ENCODE measurements around the gene TTC9.

TTC9 gene

DNA sequence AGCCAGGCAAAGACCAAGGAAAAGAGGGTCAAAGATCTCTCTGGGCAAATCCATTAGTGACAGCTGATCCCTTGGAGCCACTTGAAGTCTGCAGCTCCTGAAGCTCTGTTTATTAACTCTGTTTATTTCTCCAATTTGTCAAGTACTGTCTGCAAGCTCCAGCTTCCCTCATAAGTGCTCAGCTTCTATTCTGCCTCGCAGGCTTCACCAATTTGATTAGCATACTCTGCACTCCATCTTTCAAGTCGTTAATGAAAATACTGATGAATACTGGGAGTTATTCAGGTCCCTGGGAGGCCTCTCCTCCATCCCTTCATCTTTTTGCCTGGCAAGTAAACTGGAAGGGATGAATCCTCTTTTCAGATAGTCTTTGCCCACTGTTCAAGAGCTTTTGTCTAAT is 54.3 kb downstream of the TTC9 start:
- TF ChIP-seq, protein P1, sequence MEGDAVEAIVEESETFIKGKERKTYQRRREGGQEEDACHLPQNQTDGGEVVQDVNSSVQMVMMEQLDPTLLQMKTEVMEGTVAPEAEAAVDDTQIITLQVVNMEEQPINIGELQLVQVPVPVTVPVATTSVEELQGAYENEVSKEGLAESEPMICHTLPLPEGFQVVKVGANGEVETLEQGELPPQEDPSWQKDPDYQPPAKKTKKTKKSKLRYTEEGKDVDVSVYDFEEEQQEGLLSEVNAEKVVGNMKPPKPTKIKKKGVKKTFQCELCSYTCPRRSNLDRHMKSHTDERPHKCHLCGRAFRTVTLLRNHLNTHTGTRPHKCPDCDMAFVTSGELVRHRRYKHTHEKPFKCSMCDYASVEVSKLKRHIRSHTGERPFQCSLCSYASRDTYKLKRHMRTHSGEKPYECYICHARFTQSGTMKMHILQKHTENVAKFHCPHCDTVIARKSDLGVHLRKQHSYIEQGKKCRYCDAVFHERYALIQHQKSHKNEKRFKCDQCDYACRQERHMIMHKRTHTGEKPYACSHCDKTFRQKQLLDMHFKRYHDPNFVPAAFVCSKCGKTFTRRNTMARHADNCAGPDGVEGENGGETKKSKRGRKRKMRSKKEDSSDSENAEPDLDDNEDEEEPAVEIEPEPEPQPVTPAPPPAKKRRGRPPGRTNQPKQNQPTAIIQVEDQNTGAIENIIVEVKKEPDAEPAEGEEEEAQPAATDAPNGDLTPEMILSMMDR (IDR thresholded peaks at IDR 0.05; ENCODE audit: control insufficient read depth, insufficient read depth, low read depth, low read length, missing control alignments): no peak
- no peak overlapping the region for H3K4me3 ChIP-seq (ENCODE audit: control insufficient read depth, low read depth, low read length)
- DNase-seq (ENCODE audit: low read depth): no peak

DNA sequence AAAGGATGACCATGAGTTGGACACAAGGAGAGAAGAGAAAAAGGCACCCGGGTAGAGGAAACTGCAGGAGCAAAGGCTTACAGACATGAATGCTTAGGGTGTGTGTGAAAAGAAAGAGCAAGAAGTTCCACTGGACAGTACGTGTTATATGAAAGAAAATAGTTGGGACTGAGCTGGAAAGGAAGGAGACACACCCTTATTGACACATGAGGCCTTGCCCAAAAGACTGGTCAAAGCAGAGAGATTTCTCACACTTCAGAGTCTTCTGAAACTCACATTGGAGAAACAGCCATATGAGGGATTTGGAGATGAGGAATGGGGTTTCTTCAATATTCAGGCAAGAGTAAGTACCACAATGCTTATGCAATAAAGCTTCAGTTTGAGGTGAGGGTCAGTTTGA is 56.0 kb downstream of the TTC9 start:
- H3K4me3 ChIP-seq (ENCODE audit: control insufficient read depth, low read depth, low read length): no peak overlapping the region
- DNase-seq (ENCODE audit: low read depth): no peak
- TF ChIP-seq, protein P1 (IDR thresholded peaks at IDR 0.05; ENCODE audit: control insufficient read depth, insufficient read depth, low read depth, low read length, missing control alignments): no peak

DNA sequence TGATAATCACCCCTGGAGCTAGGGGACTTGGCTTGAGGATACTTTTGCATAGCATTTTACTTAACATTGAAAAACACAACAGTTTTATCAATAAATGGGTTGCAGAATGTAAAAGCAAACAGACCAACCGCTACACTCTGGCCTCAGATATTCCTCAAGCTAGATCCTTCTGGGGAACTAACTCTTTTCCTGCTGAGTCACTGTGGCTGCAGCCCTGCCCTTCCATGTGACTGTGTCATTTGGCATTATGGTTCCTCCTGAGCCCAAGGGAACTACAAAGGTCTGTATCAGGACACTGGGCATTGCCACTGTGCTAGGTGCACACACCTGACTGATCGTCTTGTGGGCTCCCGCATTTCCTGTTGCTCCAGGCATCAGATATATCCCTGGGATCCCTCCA is 56.6 kb downstream of the TTC9 start:
- no peak for DNase-seq (ENCODE audit: low read depth)
- H3K4me3 ChIP-seq (ENCODE audit: control insufficient read depth, low read depth, low read length): no peak overlapping the region
- TF ChIP-seq, protein P1 (IDR thresholded peaks at IDR 0.05; ENCODE audit: control insufficient read depth, insufficient read depth, low read depth, low read length, missing control alignments): no peak

DNA sequence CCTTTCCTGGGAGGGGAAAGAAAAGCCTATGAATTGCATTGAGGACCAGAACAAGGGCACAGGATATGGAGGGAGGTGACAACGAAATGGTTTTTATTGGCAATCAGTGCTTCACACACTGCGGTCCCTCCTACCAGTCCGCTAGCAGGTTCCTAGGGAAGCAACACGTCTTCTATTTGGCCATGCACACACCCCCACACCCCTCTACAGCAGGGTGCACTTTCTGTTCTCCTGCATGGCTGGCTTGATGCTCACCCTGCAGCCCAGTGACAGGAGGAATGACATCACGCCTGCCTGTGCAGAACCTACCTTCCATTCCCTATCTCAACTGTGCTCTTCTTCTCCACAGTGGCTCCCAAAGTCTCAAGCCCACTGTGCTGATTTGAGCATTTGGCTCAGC is 57.9 kb downstream of the TTC9 start:
- no peak for DNase-seq (ENCODE audit: low read depth)
- TF ChIP-seq, protein P1 (IDR thresholded peaks at IDR 0.05; ENCODE audit: control insufficient read depth, insufficient read depth, low read depth, low read length, missing control alignments): no peak

DNA sequence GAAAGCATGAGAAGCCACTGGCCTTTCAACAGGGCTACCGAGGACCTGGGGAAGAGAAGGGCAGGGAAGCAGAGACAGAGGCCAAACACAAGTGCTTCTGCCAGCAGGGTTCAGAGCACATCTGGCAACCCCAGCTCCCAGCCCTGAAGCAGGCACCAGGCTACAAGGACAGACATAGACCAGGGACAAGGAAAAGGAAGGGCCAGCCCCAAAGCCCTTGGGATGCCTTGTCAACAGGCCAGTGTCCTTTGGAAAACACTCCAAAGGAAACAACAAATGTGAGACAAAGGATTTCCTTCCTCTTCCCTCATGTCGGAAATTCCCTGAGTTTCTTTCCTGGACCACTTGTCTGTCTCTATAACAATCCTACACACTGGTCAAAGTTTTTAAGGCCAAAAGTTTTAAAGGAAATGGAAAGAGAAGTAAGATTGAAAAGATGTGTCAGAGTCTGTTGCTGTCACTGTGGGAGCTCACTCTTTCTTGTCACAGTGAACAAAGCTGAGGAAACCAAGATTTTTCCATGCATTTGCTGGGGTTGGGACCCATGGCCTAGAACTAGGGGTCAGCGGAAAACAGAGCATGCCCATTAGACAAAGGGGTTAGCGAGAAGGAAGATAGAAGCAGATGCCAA is 59.4 kb downstream of the TTC9 start:
- no peak for DNase-seq (ENCODE audit: low read depth)
- H3K4me3 ChIP-seq (ENCODE audit: control insufficient read depth, low read depth, low read length): no peak overlapping the region
- TF ChIP-seq, protein P1 (IDR thresholded peaks at IDR 0.05; ENCODE audit: control insufficient read depth, insufficient read depth, low read depth, low read length, missing control alignments): no peak

More for the DNA sequence above, 57.9 kb downstream of the TTC9 start:
- H3K4me3 ChIP-seq (ENCODE audit: control insufficient read depth, low read depth, low read length): no peak overlapping the region

DNA sequence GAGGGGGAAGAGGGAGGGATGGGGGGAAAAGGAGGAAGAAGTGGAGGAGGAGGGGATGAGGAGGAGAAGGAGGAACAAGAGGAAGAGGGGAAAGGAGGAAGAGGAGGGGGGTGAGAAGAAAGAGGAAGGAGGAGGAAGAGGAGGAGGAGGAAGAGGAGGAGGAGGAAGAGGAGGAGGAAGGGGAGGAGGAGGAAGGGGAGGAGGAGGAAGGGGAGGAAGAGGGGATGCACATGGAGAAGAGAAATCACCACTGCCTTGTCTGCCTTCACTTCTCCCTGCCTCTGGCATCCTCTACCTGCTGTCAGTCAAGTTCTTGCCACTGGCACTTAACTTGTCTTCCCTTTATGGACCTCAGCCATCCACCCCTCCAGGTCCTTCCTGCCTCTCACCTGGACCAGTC is 59.9 kb downstream of the TTC9 start:
- H3K4me3 ChIP-seq (ENCODE audit: control insufficient read depth, low read depth, low read length): no peak overlapping the region
- TF ChIP-seq, protein P1 (IDR thresholded peaks at IDR 0.05; ENCODE audit: control insufficient read depth, insufficient read depth, low read depth, low read length, missing control alignments): no peak
- DNase-seq (ENCODE audit: low read depth): no peak

All from AG09309 (cell line).